Tibial artery (tissue), 4 donors: ENCODE measurements around the gene FAM227B.

Source experiments
- DNase-seq, 2 donors: peaks; one replicate each; pipeline ENCODE4 v3.0.0-alpha.2; 2019
- H3K27ac ChIP-seq, 2 donors: fragments of 200-600 bp; sonication (generic) in 1 of 2; 1 replicate in 1 of 2; 2 replicates in 1 of 2; pipeline ENCODE4 v1.5.1; 2018 to 2019; ENCODE audit warnings: mild to moderate bottlenecking in 1 of 2
- H3K27me3 ChIP-seq, 2 donors: fragments of 200-600 bp; sonication (generic) in 1 of 2; one replicate each; pipeline versions ENCODE4 v1.5.1 to v1.6.0; 2016 to 2019
- H3K36me3 ChIP-seq, 3 donors: fragments of 200-600 bp; sonication (generic) in 2 of 3; one replicate each; pipeline ENCODE4 v1.5.1; 2016 to 2019; ENCODE audit warnings: mild to moderate bottlenecking in 2 of 3
- H3K4me1 ChIP-seq, 4 donors: fragments of 200-600 bp; sonication (generic) in 2 of 4; 1 replicate in 3 of 4; 2 replicates in 1 of 4; pipeline ENCODE4 v1.5.1; 2016 to 2019
- H3K4me3 ChIP-seq, 2 donors: fragments of 200-600 bp; sonication (generic) in 1 of 2; 1 replicate in 1 of 2; 2 replicates in 1 of 2; pipeline ENCODE4 v1.5.1; 2018 to 2019; ENCODE audit warnings: mild to moderate bottlenecking in 2 of 2
- H3K9me3 ChIP-seq, 3 donors: fragments of 200-600 bp; sonication (generic) in 1 of 3; one replicate each; pipeline ENCODE4 v1.5.1; 2016 to 2019
- intact Hi-C: fragments of 100-400 bp; cut with DNase I; formaldehyde crosslinking; loops from one replicate; pipeline ENCODE4 v1.15.0; 2023; ENCODE audit warnings: low total_unique reads
- TF ChIP-seq, protein P1 (sequence below), 2 experiments: fragments of 200-600 bp in 1 of 2; fragments of 450-650 bp in 1 of 2; IDR thresholded peaks; one replicate each; pipeline ENCODE4 v1.5.1; 2017 to 2019; ENCODE audit warnings: antibody characterized with exemption in 2 of 2, mild to moderate bottlenecking in 1 of 2, moderate library complexity in 1 of 2

FAM227B gene

DNA sequence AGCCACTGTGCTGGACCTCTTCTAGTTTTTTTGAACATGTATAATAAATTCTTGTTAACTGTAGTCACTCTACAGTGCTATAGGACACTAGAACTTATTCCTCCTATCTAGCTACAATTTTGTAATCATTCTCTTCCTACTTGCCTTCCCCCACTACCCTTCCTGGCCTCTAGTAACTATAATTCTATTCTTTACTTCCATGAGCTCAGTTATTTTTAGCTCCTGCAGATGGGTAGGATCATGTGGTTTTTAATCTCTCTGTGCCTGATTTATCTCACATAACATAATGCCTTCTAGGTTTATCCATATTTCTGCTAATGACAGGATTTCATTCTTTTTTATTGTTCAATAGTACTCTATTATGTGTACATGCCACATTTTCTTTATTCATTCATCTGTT is 310.7 kb downstream of the FAM227B start:
- no peak overlapping the region for H3K4me3 ChIP-seq
- no peak overlapping the region for H3K27ac ChIP-seq
- DNase-seq = no peak
- H3K27me3 ChIP-seq = no peaks in the 10 kb centered on the region
- H3K36me3 ChIP-seq = peaks cover 5 to 16% (median 5%) of the 10 kb centered on the region in 3 donors
- peaks cover 0 to 7% (median 2%) of the 10 kb centered on the region in 4 donors for H3K4me1 ChIP-seq
- intact Hi-C loops = no loop called here
- H3K9me3 ChIP-seq = no peaks in the 10 kb centered on the region
- TF ChIP-seq, protein P1, sequence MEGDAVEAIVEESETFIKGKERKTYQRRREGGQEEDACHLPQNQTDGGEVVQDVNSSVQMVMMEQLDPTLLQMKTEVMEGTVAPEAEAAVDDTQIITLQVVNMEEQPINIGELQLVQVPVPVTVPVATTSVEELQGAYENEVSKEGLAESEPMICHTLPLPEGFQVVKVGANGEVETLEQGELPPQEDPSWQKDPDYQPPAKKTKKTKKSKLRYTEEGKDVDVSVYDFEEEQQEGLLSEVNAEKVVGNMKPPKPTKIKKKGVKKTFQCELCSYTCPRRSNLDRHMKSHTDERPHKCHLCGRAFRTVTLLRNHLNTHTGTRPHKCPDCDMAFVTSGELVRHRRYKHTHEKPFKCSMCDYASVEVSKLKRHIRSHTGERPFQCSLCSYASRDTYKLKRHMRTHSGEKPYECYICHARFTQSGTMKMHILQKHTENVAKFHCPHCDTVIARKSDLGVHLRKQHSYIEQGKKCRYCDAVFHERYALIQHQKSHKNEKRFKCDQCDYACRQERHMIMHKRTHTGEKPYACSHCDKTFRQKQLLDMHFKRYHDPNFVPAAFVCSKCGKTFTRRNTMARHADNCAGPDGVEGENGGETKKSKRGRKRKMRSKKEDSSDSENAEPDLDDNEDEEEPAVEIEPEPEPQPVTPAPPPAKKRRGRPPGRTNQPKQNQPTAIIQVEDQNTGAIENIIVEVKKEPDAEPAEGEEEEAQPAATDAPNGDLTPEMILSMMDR (IDR thresholded peaks at IDR 0.05) = no peak

DNA sequence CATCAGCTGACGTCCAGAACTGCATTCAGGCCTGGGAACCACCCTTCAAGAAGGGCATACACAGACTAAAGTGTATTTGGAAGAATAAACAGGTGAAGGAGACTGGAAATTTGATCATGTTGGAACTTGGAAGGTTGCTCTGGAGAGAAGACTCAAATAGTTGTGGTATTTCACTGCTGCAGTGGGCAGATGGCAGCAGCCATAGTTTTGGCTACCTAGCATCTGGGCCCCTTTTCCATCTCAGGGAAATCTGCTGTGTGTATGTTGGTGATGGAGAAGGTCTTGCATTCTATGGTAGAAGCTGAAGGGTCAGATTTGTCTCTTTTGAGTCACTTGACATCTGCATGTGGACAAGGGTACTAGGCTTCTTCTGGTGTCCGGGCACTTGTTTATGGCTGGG is 311.9 kb downstream of the FAM227B start:
- Histone ChIP-seq H3K27ac (no peak overlapping the region), H3K36me3 (peaks cover 15 to 26% (median 17%) of the 10 kb centered on the region in 3 donors), H3K4me1 (no peaks in the 10 kb centered on the region), H3K27me3 (no peaks in the 10 kb centered on the region), H3K4me3 (no peak overlapping the region), H3K9me3 (no peaks in the 10 kb centered on the region)
- TF ChIP-seq, protein P1 (IDR thresholded peaks at IDR 0.05) = no peak
- DNase-seq = no peak
- intact Hi-C loops = no loop called here

DNA sequence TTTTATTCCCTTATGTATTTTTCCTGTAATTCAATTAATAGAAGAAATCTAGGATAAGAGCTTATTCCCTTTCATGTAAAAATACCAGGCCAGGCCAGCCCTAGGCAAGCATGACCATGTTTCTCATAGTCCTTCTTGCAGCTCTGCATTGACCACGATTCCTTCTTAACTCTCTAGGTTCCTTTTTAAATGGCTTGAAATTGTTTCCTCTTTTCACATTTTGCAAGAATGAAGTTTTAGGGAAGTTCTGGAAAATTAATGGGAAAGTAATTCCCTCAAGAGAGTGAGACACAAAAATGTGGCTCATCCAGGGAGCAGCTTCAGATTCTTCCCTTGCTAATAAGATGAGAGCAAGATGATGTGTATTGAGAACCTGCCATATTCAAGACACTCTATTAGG is 314.1 kb downstream of the FAM227B start:
- intact Hi-C loops = no loop called here
- H3K36me3 ChIP-seq = peaks cover 15 to 21% (median 21%) of the 10 kb centered on the region in 3 donors
- H3K27ac ChIP-seq = no peak overlapping the region
- H3K4me1 ChIP-seq = no peaks in the 10 kb centered on the region
- no peaks in the 10 kb centered on the region for H3K27me3 ChIP-seq
- H3K4me3 ChIP-seq = no peak overlapping the region
- TF ChIP-seq, protein P1 (IDR thresholded peaks at IDR 0.05) = no peak
- no peak for DNase-seq
- no peaks in the 10 kb centered on the region for H3K9me3 ChIP-seq

DNA sequence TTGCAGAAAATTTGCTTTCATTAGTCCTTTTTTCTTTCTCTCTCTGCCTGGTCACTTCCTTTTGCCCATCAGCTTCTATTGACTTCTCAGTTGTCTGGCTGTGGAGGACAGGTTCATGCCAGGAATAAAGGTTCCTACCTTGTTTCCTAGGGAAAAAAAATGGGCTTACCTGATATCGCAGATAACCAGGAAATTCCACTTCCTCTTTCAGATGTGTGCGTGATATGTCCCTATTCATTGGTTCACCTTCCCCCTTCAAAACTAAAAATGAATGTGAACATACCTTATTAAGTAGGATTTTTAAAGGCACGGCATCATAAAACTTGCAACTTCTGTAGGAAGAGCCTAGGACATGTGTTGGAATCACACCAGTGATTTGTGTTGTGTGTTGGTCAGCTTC is 317.6 kb downstream of the FAM227B start:
- Histone ChIP-seq H3K27me3 (no peaks in the 10 kb centered on the region), H3K4me1 (no peaks in the 10 kb centered on the region), H3K4me3 (no peak overlapping the region), H3K36me3 (peaks cover 15 to 21% (median 19%) of the 10 kb centered on the region in 3 donors), H3K27ac (no peak overlapping the region), H3K9me3 (no peaks in the 10 kb centered on the region)
- intact Hi-C loops = no loop called here
- TF ChIP-seq, protein P1 (IDR thresholded peaks at IDR 0.05) = no peak
- DNase-seq = no peak

DNA sequence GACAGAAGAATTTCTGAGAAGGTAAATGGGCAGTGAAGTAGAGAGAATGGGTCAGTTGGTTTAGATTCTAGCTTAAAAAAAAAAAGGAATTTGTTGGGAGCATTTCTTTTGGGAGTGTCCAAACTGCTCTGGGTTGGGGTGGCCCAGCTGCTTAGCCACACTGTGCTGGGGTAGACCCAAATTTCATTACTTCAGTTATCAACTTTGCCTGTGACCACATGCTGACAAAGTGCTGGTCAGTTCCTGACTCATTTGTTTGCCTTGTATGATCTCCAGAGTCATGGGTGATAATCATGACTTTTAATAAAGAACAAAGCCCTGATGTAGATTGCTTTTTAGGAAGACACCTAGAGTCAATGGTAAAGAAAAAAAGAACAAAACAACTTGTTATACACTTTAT is 319.1 kb downstream of the FAM227B start:
- Histone ChIP-seq H3K36me3 (peaks cover 17 to 19% (median 19%) of the 10 kb centered on the region in 3 donors), H3K4me1 (no peaks in the 10 kb centered on the region), H3K9me3 (no peaks in the 10 kb centered on the region), H3K27ac (no peak overlapping the region), H3K27me3 (no peaks in the 10 kb centered on the region), H3K4me3 (no peak overlapping the region)
- no peak for DNase-seq
- TF ChIP-seq, protein P1 (IDR thresholded peaks at IDR 0.05) = no peak
- intact Hi-C loops = no loop called here

DNA sequence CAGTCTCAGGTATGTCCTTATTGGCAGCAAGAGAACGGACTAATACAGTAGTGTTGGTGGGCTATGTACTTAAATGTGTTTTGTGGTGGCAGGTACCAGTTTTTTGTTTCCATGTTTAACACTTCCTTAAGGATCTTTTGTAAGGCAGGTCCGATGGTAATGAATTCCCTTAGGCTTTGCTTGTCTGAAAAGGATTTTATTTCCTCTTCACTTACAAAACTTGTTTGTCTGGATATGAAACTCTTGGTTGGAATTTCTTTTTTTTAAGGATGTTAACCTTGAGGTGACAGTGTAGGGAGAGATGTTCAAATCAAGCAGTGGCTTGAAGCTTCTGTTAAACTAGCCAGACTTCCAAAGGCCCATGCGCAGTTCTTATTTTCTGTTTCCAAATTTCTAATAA is 319.8 kb downstream of the FAM227B start:
- no peak for DNase-seq
- no peaks in the 10 kb centered on the region for H3K27me3 ChIP-seq
- intact Hi-C loops = no loop called here
- H3K9me3 ChIP-seq = no peaks in the 10 kb centered on the region
- H3K27ac ChIP-seq = no peak overlapping the region
- no peaks in the 10 kb centered on the region for H3K4me1 ChIP-seq
- TF ChIP-seq, protein P1 (IDR thresholded peaks at IDR 0.05) = no peak
- H3K4me3 ChIP-seq = no peak overlapping the region
- peaks cover 17 to 24% (median 20%) of the 10 kb centered on the region in 3 donors for H3K36me3 ChIP-seq
